H1 (cell line): Measurements from ENCODE around the gene CANX. TPM values are rescaled to one million over a fixed set of nuclear protein-coding genes. Genes with fewer than 3 reads are reported as not detected.
A peak's percentile ranks its signal among the peaks of the same experiment; 100 is the strongest.

Source experiments
- CTCF ChIA-PET: fragments of 300-600 bp; sonication (Branson Sonifier 250); formaldehyde crosslinking; loops from one replicate; lab custom pipeline; 2021; ENCODE audit not compliant: partially characterized antibody; lab: Charles Lee
- POLR2A ChIA-PET: fragments of 300-600 bp; sonication (Branson Sonifier 250); formaldehyde crosslinking; loops from one replicate; lab custom pipeline; 2021; ENCODE audit warnings: inconsistent platforms; ENCODE audit not compliant: partially characterized antibody; lab: Charles Lee
- DNase-seq, 2 experiments: peaks; one replicate each; pipeline versions ENCODE4 v3.0.0 to v3.0.0-alpha.2; 2010 to 2022; ENCODE audit warnings: low spot score in 2 of 2, low read depth in 1 of 2, mixed read lengths in 1 of 2
- FAIRE-seq: peaks from 2 replicates; lab custom pipeline; 2011; peaks lifted over from hg19 to GRCh38; lab: Jason Lieb, UNC
- H2AFZ ChIP-seq: 2 replicates; pipeline ENCODE4 v1.8.1; 2012; ENCODE audit warnings: low read length, inconsistent platforms
- H2AK5ac ChIP-seq: 2 replicates; pipeline ENCODE4 v1.6.1; 2013; ENCODE audit warnings: low read depth, low read length
- H2BK120ac ChIP-seq: replicated peaks from 2 replicates; pipeline ENCODE3; 2013; ENCODE audit warnings: low read depth, low read length, inconsistent platforms
- H2BK12ac ChIP-seq: 2 replicates; pipeline ENCODE4 v1.6.1; 2013; ENCODE audit warnings: low read depth, low read length
- H2BK15ac ChIP-seq: 2 replicates; pipeline ENCODE4 v1.6.1; 2013; ENCODE audit warnings: low read length
- H2BK20ac ChIP-seq: 2 replicates; pipeline ENCODE4 v1.6.1; 2013; ENCODE audit warnings: low read length
- H2BK5ac ChIP-seq: 2 replicates; pipeline ENCODE4 v1.6.1; 2013; ENCODE audit warnings: low read depth, low read length
- H3K14ac ChIP-seq: 2 replicates; pipeline ENCODE4 v1.6.1; 2013; ENCODE audit warnings: inconsistent platforms; ENCODE audit not compliant: insufficient read length
- H3K18ac ChIP-seq: 2 replicates; pipeline ENCODE4 v1.6.1; 2013; ENCODE audit warnings: low read length; ENCODE audit errors: extremely low read depth
- H3K23ac ChIP-seq: 2 replicates; pipeline ENCODE4 v1.6.1; 2013; ENCODE audit warnings: inconsistent platforms; ENCODE audit not compliant: insufficient read length
- H3K23me2 ChIP-seq: 2 replicates; pipeline ENCODE4 v1.6.1; 2013; ENCODE audit warnings: low read depth, low read length
- H3K27ac ChIP-seq: 2 replicates; pipeline ENCODE4 v1.6.1; 2011; ENCODE audit warnings: low read depth, low read length, inconsistent platforms
- H3K27me3 ChIP-seq, 4 experiments: replicated peaks in 1 of 4; 1 replicate in 1 of 4; 2 replicates in 3 of 4; pipeline versions ENCODE4 v1.6.1 to v1.8.1; 2011 to 2013; ENCODE audit warnings: low read length in 3 of 4, mild to moderate bottlenecking in 3 of 4, inconsistent platforms in 2 of 4, mixed read lengths in 2 of 4, moderate library complexity in 1 of 4; ENCODE audit not compliant: control insufficient read depth in 3 of 4, insufficient read depth in 3 of 4; ENCODE audit errors: extremely low read depth in 1 of 4
- H3K36me3 ChIP-seq, 4 experiments: 2 replicates each; pipeline versions ENCODE4 v1.6.1 to v1.8.1; 2011 to 2013; ENCODE audit warnings: mild to moderate bottlenecking in 4 of 4, low read length in 3 of 4, moderate library complexity in 2 of 4, control low read depth in 1 of 4, inconsistent platforms in 1 of 4; ENCODE audit not compliant: insufficient read depth in 4 of 4, control insufficient read depth in 2 of 4
- H3K4ac ChIP-seq: replicated peaks from 2 replicates; pipeline ENCODE3; 2013; ENCODE audit warnings: low read length, low read depth, mixed read lengths, inconsistent platforms; ENCODE audit not compliant: insufficient read length
- H3K4me1 ChIP-seq, 4 experiments: replicated peaks in 1 of 4; 1 replicate in 1 of 4; 2 replicates in 3 of 4; pipeline versions ENCODE4 v1.6.1 to v1.8.1; 2011 to 2013; ENCODE audit warnings: low read length in 3 of 4, inconsistent platforms in 2 of 4, mixed read lengths in 1 of 4; ENCODE audit not compliant: insufficient read depth in 4 of 4, control insufficient read depth in 3 of 4
- H3K4me2 ChIP-seq, 2 experiments: 2 replicates each; pipeline versions ENCODE4 v1.6.1 to v1.8.1; 2011 to 2013; ENCODE audit warnings: low read depth in 2 of 2, low read length in 2 of 2, control low read depth in 1 of 2, inconsistent platforms in 1 of 2, mild to moderate bottlenecking in 1 of 2; ENCODE audit not compliant: insufficient read depth in 1 of 2
- H3K4me3 ChIP-seq, 4 experiments: fragments of 200-600, 300-600 bp in 1 of 4; sonication (generic), shearing (Covaris generic), sonication (Bioruptor Twin) in 1 of 4; 2 replicates each; pipeline versions ENCODE4 v1.5.1 to v1.8.1; 2011 to 2016; ENCODE audit warnings: low read length in 4 of 4, low read depth in 3 of 4, control low read depth in 2 of 4, inconsistent platforms in 2 of 4, mild to moderate bottlenecking in 2 of 4, mixed read lengths in 1 of 4, moderate library complexity in 1 of 4; ENCODE audit not compliant: insufficient read depth in 2 of 4; ENCODE audit errors: extremely low read depth in 1 of 4
- H3K56ac ChIP-seq: replicated peaks from 2 replicates; pipeline ENCODE3; 2013; ENCODE audit warnings: low read depth, mild to moderate bottlenecking, mixed read lengths, low read length, inconsistent platforms; ENCODE audit not compliant: insufficient read length
- H3K79me1 ChIP-seq: 2 replicates; pipeline ENCODE4 v1.6.1; 2013; ENCODE audit warnings: low read depth, low read length, control low read depth
- H3K79me2 ChIP-seq, 2 experiments: 2 replicates each; pipeline versions ENCODE4 v1.6.1 to v1.8.1; 2012 to 2013; ENCODE audit warnings: low read length in 2 of 2, mild to moderate bottlenecking in 2 of 2, inconsistent platforms in 1 of 2; ENCODE audit not compliant: insufficient read depth in 2 of 2, control insufficient read depth in 1 of 2
- H3K9ac ChIP-seq, 4 experiments: replicated peaks in 1 of 4; 1 replicate in 1 of 4; 2 replicates in 3 of 4; pipeline versions ENCODE4 v1.6.1 to v1.8.1; 2011 to 2013; ENCODE audit warnings: low read depth in 3 of 4, low read length in 3 of 4, control low read depth in 2 of 4, mild to moderate bottlenecking in 2 of 4, moderate library complexity in 2 of 4, inconsistent platforms in 1 of 4; ENCODE audit errors: extremely low read depth in 1 of 4
- H3K9me3 ChIP-seq, 2 experiments: 2 replicates each; pipeline versions ENCODE4 v1.6.1 to v1.8.1; 2012 to 2013; ENCODE audit warnings: mild to moderate bottlenecking in 2 of 2, moderate library complexity in 2 of 2, control low read depth in 1 of 2, inconsistent platforms in 1 of 2, low read depth in 1 of 2, low read length in 1 of 2, mixed read lengths in 1 of 2; ENCODE audit not compliant: insufficient read depth in 2 of 2
- H4K20me1 ChIP-seq, 2 experiments: replicated peaks in 1 of 2; 2 replicates each; pipeline versions ENCODE3 to v1.8.1; 2011 to 2013; ENCODE audit warnings: inconsistent platforms in 2 of 2, low read length in 2 of 2, mild to moderate bottlenecking in 1 of 2; ENCODE audit not compliant: insufficient read depth in 2 of 2, control insufficient read depth in 1 of 2
- H4K5ac ChIP-seq: 2 replicates; pipeline ENCODE4 v1.6.1; 2013; ENCODE audit warnings: low read length, low read depth, mixed read lengths, inconsistent platforms; ENCODE audit not compliant: insufficient read length
- H4K8ac ChIP-seq: 2 replicates; pipeline ENCODE4 v1.8.0; 2013; ENCODE audit warnings: mild to moderate bottlenecking, moderate library complexity, low read length, inconsistent platforms; ENCODE audit not compliant: insufficient read depth; ENCODE audit errors: extremely low read depth
- H4K91ac ChIP-seq: replicated peaks from 2 replicates; pipeline ENCODE3; 2013; ENCODE audit warnings: low read length, mixed read lengths, inconsistent platforms; ENCODE audit not compliant: insufficient read length
- ATF3 ChIP-seq: IDR thresholded peaks from 2 replicates; pipeline ENCODE4 v1.6.1; 2011; ENCODE audit warnings: low read depth, mild to moderate bottlenecking, low read length; ENCODE audit not compliant: insufficient read depth
- BACH1 ChIP-seq: IDR thresholded peaks from 2 replicates; pipeline ENCODE4 v1.6.1; 2012; ENCODE audit warnings: low read length, improper control_type of control experiment
- CEBPB ChIP-seq: IDR thresholded peaks from 2 replicates; pipeline ENCODE4 v1.6.1; 2012; ENCODE audit warnings: low read depth, low read length
- CHD2 ChIP-seq: IDR thresholded peaks from 2 replicates; pipeline ENCODE4 v1.6.1; 2012; ENCODE audit warnings: low read length, improper control_type of control experiment
- HDAC2 ChIP-seq, 2 experiments: fragments of 300-600 bp in 1 of 2; sonication (generic) in 1 of 2; IDR thresholded peaks; 2 replicates each; pipeline ENCODE4 v1.6.1; 2011 to 2012; ENCODE audit warnings: low read depth in 2 of 2, low read length in 2 of 2, mild to moderate bottlenecking in 2 of 2, moderate library complexity in 2 of 2, borderline replicate concordance in 1 of 2, inconsistent platforms in 1 of 2
- RBBP5 ChIP-seq: IDR thresholded peaks from 2 replicates; pipeline ENCODE4 v1.7.1; 2012; ENCODE audit warnings: low read depth, mild to moderate bottlenecking, inconsistent platforms, low read length, moderate library complexity, borderline replicate concordance
- SIRT6 ChIP-seq: IDR thresholded peaks from one replicate; pipeline ENCODE4 v1.7.1; 2012; ENCODE audit warnings: low read length, inconsistent platforms
- TAF1 ChIP-seq: IDR thresholded peaks from 2 replicates; pipeline ENCODE4 v1.6.1; 2011; ENCODE audit warnings: mild to moderate bottlenecking, low read depth, low read length
- WGBS, 2 experiments: shearing (Covaris generic) in 1 of 2; methylation state at CpG; one replicate each; pipeline versions ENCODE4 v1.1.6 to v1.1.7; 2013 to 2015; ENCODE audit warnings: low lambda C conversion rate in 2 of 2, mixed read lengths in 2 of 2, inconsistent platforms in 1 of 2, low coverage in 1 of 2, missing lambda C conversion rate in 1 of 2; ENCODE audit not compliant: insufficient replicate concordance in 2 of 2, insufficient coverage in 1 of 2, insufficient read length in 1 of 2; ENCODE audit errors: extremely low coverage in 1 of 2, missing lambda C conversion rate in 1 of 2; 5-methylcytosine and 5-hydroxymethylcytosine counted together
- polyA plus RNA-seq, 7 experiments: library from polyadenylated mRNA; depleted of rRNA in 3 of 7; stranded (reverse) in 5 of 7; unstranded in 2 of 7; fragments of >200 nt in 5 of 7; fragments of 200-250 nt in 2 of 7; gene quantifications; 1 replicate in 5 of 7; 2 replicates in 1 of 7; 4 replicates in 1 of 7; pipeline versions ENCODE4 v1.2.1 to v1.2.3, GENCODE V29; 2011 to 2013; ENCODE audit warnings: missing spikeins in 2 of 7, mixed read lengths in 2 of 7
- total RNA-seq: library from RNA; stranded (reverse); fragmentation: NEBNext Ultra II Directional; extraction: Animal tissue kit (Norgen Biotek cat#: 25700); gene quantifications from 2 replicates; pipeline ENCODE4 v1.2.1, GENCODE V29; 2021

Gene CANX
- total and polyA plus RNA-seq, 2 of the 8 experiments (the other 6 are each of a cell fraction or from before 2014, with no cell fraction given) = 136 to 691 TPM

- Histone ChIP-seq H3K23ac (no peak overlapping the region), H4K91ac (peak overlapping the region; percentile 99), H2AFZ (peak overlapping the region; percentile 85; the same call in 1 of the 2 replicates), H4K20me1 (peaks cover 0 to 2% of the 10 kb centered on the region in 2 experiments), H2BK15ac (peak overlapping the region; percentile 98), H3K23me2 (peaks cover 16% of the 10 kb centered on the region), H3K4me3 (peak overlapping the region; percentile 78 to 89 (median 82)), H3K4me2 (peak overlapping the region; percentile 68 to 98), H2AK5ac (peak overlapping the region; percentile 61; the same call in 1 of the 2 replicates), H3K27me3 (peaks cover 0 to 4% (median 0%) of the 10 kb centered on the region in 4 experiments; a peak in 1 of 7 replicates), H3K9ac (peak overlapping the region; percentile 46 to 92 (median 87)), H2BK120ac (peak overlapping the region; percentile 72), H2BK5ac (peak overlapping the region; percentile 90), H3K79me2 (peaks cover 0 to 7% of the 10 kb centered on the region in 2 experiments; a peak in 1 of 4 replicates), H2BK12ac (peak overlapping the region; percentile 91; the same call in 1 of the 2 replicates), H4K8ac (peak overlapping the region; percentile 97), H3K9me3 (no peaks in the 10 kb centered on the region), H3K18ac (peak overlapping the region; percentile 100), H3K56ac (peak overlapping the region; percentile 97), H3K14ac (peak overlapping the region; percentile 73), H2BK20ac (peak overlapping the region; percentile 11; the same call in 1 of the 2 replicates), H3K27ac (peak overlapping the region; percentile 76), H3K4me1 (peaks cover 0 to 12% (median 7%) of the 10 kb centered on the region in 4 experiments; a peak in 5 of 7 replicates), H3K36me3 (peaks cover 0 to 6% (median 0%) of the 10 kb centered on the region in 4 experiments; a peak in 2 of 8 replicates), H3K79me1 (0 out of 2 replicates have a peak, but pooled peaks cover 2% of the 10 kb centered on the region), H4K5ac (peak overlapping the region; percentile 99), H3K4ac (peak overlapping the region; percentile 100)
- ChIA-PET CTCF (interaction anchor here (1.0 to 2.7 kb wide), 7 partner anchors 8 to 104 kb away, joined by 3 to 13 read pairs (median 5); no protein-coding TSS in a partner anchor), POLR2A (interaction anchor here (0.8 to 6.4 kb wide), 21 partner anchors 8 to 128 kb away, joined by 3 to 50 read pairs (median 7); partner anchors contain the start of genes CANX, HNRNPH1 and RUFY1)
- FAIRE-seq (no peak), DNase-seq (peak; percentile 88 to 94)
- 2% methylated on average over 78 of the region's 78 CpGs; no CpG with 5 or more reads in 1 of the 2 experiments for WGBS, 2 experiments
- TF ChIP-seq BACH1 (peak; percentile 65), CHD2 (no peak), CEBPB (peak; percentile 97), ATF3 (peak; percentile 82), HDAC2 (IDR thresholded peaks at IDR 0.05; ENCODE audit: borderline replicate concordance in 1 of 2, low read depth in 2 of 2, low read length in 2 of 2) (peak in 1 of 2 experiments; percentile 19; a peak in 1 of 4 replicates), RBBP5 (peak; percentile 61; the same call in 1 of the 2 replicates), TAF1 (peak; percentile 77; the same call in 1 of the 2 replicates), SIRT6 (no peak)
These were observed 20.3 kb upstream of the CANX start for GRCh38 chr5:179678223-179679013.
